ENCODE data around the gene XRRA1. TPM values are rescaled to one million over a fixed set of nuclear protein-coding genes. Genes with fewer than 3 reads are reported as not detected.

XRRA1 gene
- total RNA-seq, 1 experiment from 2014 or later, result 17.3 TPM

DNA sequence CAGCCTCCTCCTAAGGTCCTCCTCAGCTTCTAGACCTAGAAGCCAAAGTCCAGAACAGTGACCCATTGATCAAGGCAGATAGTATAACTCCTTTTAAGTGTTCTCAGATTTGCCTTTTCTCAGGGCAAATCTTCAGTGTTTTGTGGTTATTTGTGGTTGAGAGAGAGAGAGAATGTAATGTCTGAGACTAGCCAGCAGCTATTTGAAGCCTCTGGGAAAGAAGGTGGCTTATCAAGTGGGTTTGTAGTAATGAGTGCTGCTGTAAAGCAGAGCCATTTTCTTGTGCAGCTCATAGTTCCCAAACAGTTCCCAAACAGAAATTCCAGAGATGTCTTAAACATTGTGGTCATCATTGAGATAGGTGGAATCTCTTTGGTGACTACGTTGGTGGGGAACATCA lies 110.7 kb downstream of the XRRA1 start:
- ChIA-PET CTCF (no interaction called here), RAD21 (ENCODE audit: low non-redundant PET in 1 of 2, low total read pairs in 2 of 2, uncharacterized antibody in 2 of 2, unreplicated experiment in 2 of 2) (no interaction called here), POLR2A (no interaction called here)
- no peaks in the 10 kb centered on the region for H3K79me2 ChIP-seq (ENCODE audit: insufficient read depth, low read length)
- H3K4me2 ChIP-seq (ENCODE audit: low read length), result no peak overlapping the region
- H3K4me1 ChIP-seq (ENCODE audit: control insufficient read depth in 1 of 2, insufficient read depth in 2 of 2, low read length in 2 of 2), result no peaks in the 10 kb centered on the region
- TF ChIP-seq EZH2phosphoT487 (IDR thresholded peaks at IDR 0.05; ENCODE audit: borderline replicate concordance) (no peak), ZNF274 (IDR thresholded peaks at IDR 0.05; ENCODE audit: low read depth, low read length) (no peak), JUND (IDR thresholded peaks at IDR 0.05) (no peak), SP1 (IDR thresholded peaks at IDR 0.05; ENCODE audit: low read depth) (no peak), FOSL1 (IDR thresholded peaks at IDR 0.05; ENCODE audit: low read depth) (no peak)
- TF ChIP-seq, protein P1, sequence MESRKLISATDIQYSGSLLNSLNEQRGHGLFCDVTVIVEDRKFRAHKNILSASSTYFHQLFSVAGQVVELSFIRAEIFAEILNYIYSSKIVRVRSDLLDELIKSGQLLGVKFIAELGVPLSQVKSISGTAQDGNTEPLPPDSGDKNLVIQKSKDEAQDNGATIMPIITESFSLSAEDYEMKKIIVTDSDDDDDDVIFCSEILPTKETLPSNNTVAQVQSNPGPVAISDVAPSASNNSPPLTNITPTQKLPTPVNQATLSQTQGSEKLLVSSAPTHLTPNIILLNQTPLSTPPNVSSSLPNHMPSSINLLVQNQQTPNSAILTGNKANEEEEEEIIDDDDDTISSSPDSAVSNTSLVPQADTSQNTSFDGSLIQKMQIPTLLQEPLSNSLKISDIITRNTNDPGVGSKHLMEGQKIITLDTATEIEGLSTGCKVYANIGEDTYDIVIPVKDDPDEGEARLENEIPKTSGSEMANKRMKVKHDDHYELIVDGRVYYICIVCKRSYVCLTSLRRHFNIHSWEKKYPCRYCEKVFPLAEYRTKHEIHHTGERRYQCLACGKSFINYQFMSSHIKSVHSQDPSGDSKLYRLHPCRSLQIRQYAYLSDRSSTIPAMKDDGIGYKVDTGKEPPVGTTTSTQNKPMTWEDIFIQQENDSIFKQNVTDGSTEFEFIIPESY (IDR thresholded peaks at IDR 0.05; ENCODE audit: extremely low read depth, insufficient replicate concordance, low read length), result no peak
- TF ChIP-seq, protein P2, sequence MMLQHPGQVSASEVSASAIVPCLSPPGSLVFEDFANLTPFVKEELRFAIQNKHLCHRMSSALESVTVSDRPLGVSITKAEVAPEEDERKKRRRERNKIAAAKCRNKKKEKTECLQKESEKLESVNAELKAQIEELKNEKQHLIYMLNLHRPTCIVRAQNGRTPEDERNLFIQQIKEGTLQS (IDR thresholded peaks at IDR 0.05), result no peak
- intact Hi-C loops (cut with micrococcal nuclease), result no loop called here
- H3K36me3 ChIP-seq (ENCODE audit: control insufficient read depth in 1 of 2, insufficient read depth in 2 of 2, low read length in 2 of 2), result peaks cover 23 to 26% of the 10 kb centered on the region in 2 experiments
- H3K27me3 ChIP-seq (ENCODE audit: insufficient read depth, low read length), result no peaks in the 10 kb centered on the region
- no peak overlapping the region for H2AFZ ChIP-seq (ENCODE audit: low read depth, low read length, poor library complexity, severe bottlenecking)
- H3K9me3 ChIP-seq (ENCODE audit: control insufficient read depth in 1 of 2, insufficient read depth in 1 of 2, low read depth in 1 of 2, low read length in 2 of 2), result no peaks in the 10 kb centered on the region
- no peaks in the 10 kb centered on the region for H3K9me2 ChIP-seq (ENCODE audit: insufficient read depth)
- no peaks in the 10 kb centered on the region for H4K20me1 ChIP-seq (ENCODE audit: insufficient read depth)
- ATAC-seq (no peak), DNase-seq (ENCODE audit: low read depth, low spot score) (no peak)
- H3K4me3 ChIP-seq (replicated peaks in 1 of 2; ENCODE audit: low read depth in 1 of 2, low read length in 2 of 2), result no peak overlapping the region
- H3K27ac ChIP-seq (ENCODE audit: low read depth, low read length), result no peak overlapping the region
- no peak overlapping the region for H3K9ac ChIP-seq (ENCODE audit: low read length)
- no TSS peak for BruUV-seq (replicated peaks)

DNA sequence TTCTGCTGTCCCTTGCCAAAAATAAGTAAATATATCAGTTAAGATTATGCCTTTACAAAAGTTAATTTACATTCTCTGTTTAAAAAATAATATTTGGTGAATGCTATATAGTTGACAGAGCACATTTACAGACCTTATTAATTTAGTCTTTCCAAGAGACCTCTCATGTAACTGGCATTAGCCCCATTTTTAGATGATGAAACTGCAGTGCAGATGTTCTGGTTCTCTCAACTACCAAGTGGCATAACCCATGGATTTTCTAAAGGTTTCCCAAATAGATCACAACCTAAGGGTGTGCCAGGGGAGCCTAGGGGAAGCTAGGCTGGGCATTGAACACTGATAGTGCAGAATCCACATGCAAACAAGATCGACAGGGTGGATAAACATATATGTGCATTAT lies 111.7 kb downstream of the XRRA1 start:
- Histone ChIP-seq H3K9me2 (ENCODE audit: insufficient read depth) (no peaks in the 10 kb centered on the region), H3K4me2 (ENCODE audit: low read length) (no peak overlapping the region), H3K27ac (ENCODE audit: low read depth, low read length) (no peak overlapping the region), H2AFZ (ENCODE audit: low read depth, low read length, poor library complexity, severe bottlenecking) (no peak overlapping the region), H3K9me3 (ENCODE audit: control insufficient read depth in 1 of 2, insufficient read depth in 1 of 2, low read depth in 1 of 2, low read length in 2 of 2) (no peaks in the 10 kb centered on the region), H3K4me1 (ENCODE audit: control insufficient read depth in 1 of 2, insufficient read depth in 2 of 2, low read length in 2 of 2) (no peaks in the 10 kb centered on the region), H3K27me3 (ENCODE audit: insufficient read depth, low read length) (no peaks in the 10 kb centered on the region), H3K9ac (ENCODE audit: low read length) (no peak overlapping the region), H4K20me1 (ENCODE audit: insufficient read depth) (no peaks in the 10 kb centered on the region), H3K79me2 (ENCODE audit: insufficient read depth, low read length) (no peaks in the 10 kb centered on the region), H3K36me3 (ENCODE audit: control insufficient read depth in 1 of 2, insufficient read depth in 2 of 2, low read length in 2 of 2) (peaks cover 19 to 21% of the 10 kb centered on the region in 2 experiments), H3K4me3 (replicated peaks in 1 of 2; ENCODE audit: low read depth in 1 of 2, low read length in 2 of 2) (no peak overlapping the region)
- ChIA-PET RAD21 (ENCODE audit: low non-redundant PET in 1 of 2, low total read pairs in 2 of 2, uncharacterized antibody in 2 of 2, unreplicated experiment in 2 of 2) (no interaction called here), CTCF (no interaction called here), POLR2A (no interaction called here)
- no TSS peak for BruUV-seq (replicated peaks)
- DNase-seq (ENCODE audit: low read depth, low spot score), result no peak
- intact Hi-C loops (cut with micrococcal nuclease), result no loop called here
- ATAC-seq, result no peak
- TF ChIP-seq, protein P3, sequence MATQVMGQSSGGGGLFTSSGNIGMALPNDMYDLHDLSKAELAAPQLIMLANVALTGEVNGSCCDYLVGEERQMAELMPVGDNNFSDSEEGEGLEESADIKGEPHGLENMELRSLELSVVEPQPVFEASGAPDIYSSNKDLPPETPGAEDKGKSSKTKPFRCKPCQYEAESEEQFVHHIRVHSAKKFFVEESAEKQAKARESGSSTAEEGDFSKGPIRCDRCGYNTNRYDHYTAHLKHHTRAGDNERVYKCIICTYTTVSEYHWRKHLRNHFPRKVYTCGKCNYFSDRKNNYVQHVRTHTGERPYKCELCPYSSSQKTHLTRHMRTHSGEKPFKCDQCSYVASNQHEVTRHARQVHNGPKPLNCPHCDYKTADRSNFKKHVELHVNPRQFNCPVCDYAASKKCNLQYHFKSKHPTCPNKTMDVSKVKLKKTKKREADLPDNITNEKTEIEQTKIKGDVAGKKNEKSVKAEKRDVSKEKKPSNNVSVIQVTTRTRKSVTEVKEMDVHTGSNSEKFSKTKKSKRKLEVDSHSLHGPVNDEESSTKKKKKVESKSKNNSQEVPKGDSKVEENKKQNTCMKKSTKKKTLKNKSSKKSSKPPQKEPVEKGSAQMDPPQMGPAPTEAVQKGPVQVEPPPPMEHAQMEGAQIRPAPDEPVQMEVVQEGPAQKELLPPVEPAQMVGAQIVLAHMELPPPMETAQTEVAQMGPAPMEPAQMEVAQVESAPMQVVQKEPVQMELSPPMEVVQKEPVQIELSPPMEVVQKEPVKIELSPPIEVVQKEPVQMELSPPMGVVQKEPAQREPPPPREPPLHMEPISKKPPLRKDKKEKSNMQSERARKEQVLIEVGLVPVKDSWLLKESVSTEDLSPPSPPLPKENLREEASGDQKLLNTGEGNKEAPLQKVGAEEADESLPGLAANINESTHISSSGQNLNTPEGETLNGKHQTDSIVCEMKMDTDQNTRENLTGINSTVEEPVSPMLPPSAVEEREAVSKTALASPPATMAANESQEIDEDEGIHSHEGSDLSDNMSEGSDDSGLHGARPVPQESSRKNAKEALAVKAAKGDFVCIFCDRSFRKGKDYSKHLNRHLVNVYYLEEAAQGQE (IDR thresholded peaks at IDR 0.05; ENCODE audit: low read depth), result no peak
- TF ChIP-seq SRF (IDR thresholded peaks at IDR 0.05; ENCODE audit: low read depth) (no peak), TCF7L2 (IDR thresholded peaks at IDR 0.05; ENCODE audit: borderline replicate concordance, extremely low read depth, insufficient read depth, insufficient read length) (no peak), CEBPB (IDR thresholded peaks at IDR 0.05; ENCODE audit: low read depth) (no peak), ZNF274 (IDR thresholded peaks at IDR 0.05; ENCODE audit: low read depth, low read length) (no peak), RAD21 (IDR thresholded peaks at IDR 0.05; ENCODE audit: low read depth) (no peak)
- TF ChIP-seq, protein P2 (IDR thresholded peaks at IDR 0.05), result no peak
- TF ChIP-seq, protein P1 (IDR thresholded peaks at IDR 0.05; ENCODE audit: extremely low read depth, insufficient replicate concordance, low read length), result no peak
